HepG2 (cell line): ENCODE results near the gene LITAF. TPM values are rescaled to one million over a fixed set of nuclear protein-coding genes. Genes with fewer than 3 reads are reported as not detected.

Source experiments
- BCL6 ChIP-seq: IDR thresholded peaks from 2 replicates; pipeline ENCODE4 v1.6.1; 2016; ENCODE audit warnings: missing genetic modification reagents, missing compliant biosample characterization
- FOXM1 ChIP-seq: sonication (generic); formaldehyde crosslinking; IDR thresholded peaks from 2 replicates; pipeline ENCODE4 v1.5.0; 2020; ENCODE audit warnings: missing genetic modification reagents
- GATAD1 ChIP-seq: IDR thresholded peaks from 2 replicates; pipeline ENCODE4 v1.6.1; 2016; ENCODE audit warnings: missing genetic modification reagents, missing compliant biosample characterization
- HMGXB4 ChIP-seq, 2 experiments: sonication (generic) in 1 of 2; formaldehyde crosslinking in 1 of 2; IDR thresholded peaks; 2 replicates each; pipeline versions ENCODE4 v1.4.0 to v1.6.1; 2018 to 2020; ENCODE audit warnings: missing genetic modification reagents in 2 of 2, borderline replicate concordance in 1 of 2, low read depth in 1 of 2, mild to moderate bottlenecking in 1 of 2, missing biosample characterization in 1 of 2
- ISL2 ChIP-seq: sonication (generic); formaldehyde crosslinking; IDR thresholded peaks from 2 replicates; pipeline ENCODE4 v1.5.0; 2020; ENCODE audit warnings: missing genetic modification reagents
- MAF1 ChIP-seq: sonication (generic); formaldehyde crosslinking; IDR thresholded peaks from 2 replicates; pipeline ENCODE4 v1.5.0; 2020; ENCODE audit warnings: missing genetic modification reagents, borderline replicate concordance
- MYC ChIP-seq: sonication (generic); formaldehyde crosslinking; IDR thresholded peaks from 2 replicates; pipeline ENCODE4 v1.9.0; 2021; ENCODE audit warnings: missing genetic modification reagents, borderline replicate concordance
- NCOA2 ChIP-seq: sonication (generic); formaldehyde crosslinking; IDR thresholded peaks from 2 replicates; pipeline ENCODE4 v1.8.0; 2022; ENCODE audit warnings: inconsistent platforms
- PHF8 ChIP-seq: sonication (generic); formaldehyde crosslinking; IDR thresholded peaks from 2 replicates; pipeline ENCODE4 v1.5.0; 2020; ENCODE audit warnings: missing genetic modification reagents
- TP53 ChIP-seq: sonication (generic); formaldehyde crosslinking; conservative IDR thresholded peaks from 2 replicates; pipeline ENCODE4 v1.4.0; 2020; ENCODE audit warnings: missing genetic modification reagents
- ZBTB37 ChIP-seq: sonication (generic); formaldehyde crosslinking; IDR thresholded peaks from 2 replicates; pipeline ENCODE4 v1.4.0; 2020; ENCODE audit warnings: mild to moderate bottlenecking, missing genetic modification reagents
- ZNF121 ChIP-seq: sonication (generic); formaldehyde crosslinking; IDR thresholded peaks from 2 replicates; pipeline ENCODE4 v1.5.0; 2020; ENCODE audit warnings: mild to moderate bottlenecking, missing genetic modification reagents
- ZNF143 ChIP-seq: sonication (generic); formaldehyde crosslinking; IDR thresholded peaks from 2 replicates; pipeline ENCODE4 v1.4.0; 2020; ENCODE audit warnings: missing genetic modification reagents
- ZNF503 ChIP-seq: sonication (generic); formaldehyde crosslinking; IDR thresholded peaks from 2 replicates; pipeline ENCODE4 v1.4.0; 2020; ENCODE audit warnings: missing genetic modification reagents
- ZNF598 ChIP-seq: sonication (generic); formaldehyde crosslinking; IDR thresholded peaks from 2 replicates; pipeline ENCODE4 v1.5.1; 2020; ENCODE audit warnings: mild to moderate bottlenecking, missing genetic modification reagents, borderline replicate concordance
- ZNF609 ChIP-seq: sonication (generic); formaldehyde crosslinking; IDR thresholded peaks from 2 replicates; pipeline ENCODE4 v1.4.0; 2020; ENCODE audit warnings: mild to moderate bottlenecking, missing genetic modification reagents, borderline replicate concordance
- ZNF709 ChIP-seq: sonication (generic); formaldehyde crosslinking; IDR thresholded peaks from 2 replicates; pipeline ENCODE4 v1.5.0; 2020; ENCODE audit warnings: mild to moderate bottlenecking, missing genetic modification reagents
- ZNF816 ChIP-seq: sonication (generic); formaldehyde crosslinking; IDR thresholded peaks from 2 replicates; pipeline ENCODE4 v1.8.0; 2022; ENCODE audit warnings: missing genetic modification reagents, mild to moderate bottlenecking, borderline replicate concordance
- polyA plus RNA-seq, 8 experiments: library from polyadenylated mRNA; depleted of rRNA in 3 of 8; stranded (reverse) in 7 of 8; unstranded in 1 of 8; fragments of >200 nt; fragmentation: Illumina TruSeq in 4 of 8; extraction: Trizol in 4 of 8; gene quantifications; 2 replicates each; pipeline versions ENCODE4 v1.2.1 to v1.2.3, GENCODE V29; 2011 to 2016; ENCODE audit warnings: low read depth in 4 of 8, missing spikeins in 1 of 8, mixed read lengths in 1 of 8; ENCODE audit not compliant: insufficient read depth in 1 of 8
- total RNA-seq, 5 experiments: library from RNA; depleted of rRNA; stranded (reverse); fragments of >200 nt; fragmentation: Illumina TruSeq; extraction: Trizol; gene quantifications; 2 replicates each; pipeline ENCODE4 v1.2.3, GENCODE V29; 2016; ENCODE audit warnings: low read depth in 1 of 5

The LITAF gene
- total and polyA plus RNA-seq, 2 of the 13 experiments (the other 11 are each of a cell fraction or from before 2014, with no cell fraction given), result 80.1 to 141 TPM

GRCh38 chr16:11611871-11612664, 25.3 kb upstream of the LITAF start (continued):
- TF ChIP-seq BCL6 (CRISPR knock-in tag), result peak; percentile 91
- peak; percentile 86; the same call in 1 of the 2 replicates for TF ChIP-seq ZNF503 (CRISPR knock-in tag)
- peak; percentile 93 for TF ChIP-seq ZNF709 (CRISPR knock-in tag)
- peak; percentile 86 for TF ChIP-seq MYC
- 0 out of 2 replicates have a peak, but pooled peaks have one; percentile 33 for TF ChIP-seq ZNF143 (CRISPR knock-in tag)
- peak; percentile 88 for TF ChIP-seq ZNF121
- peak; percentile 55 to 85 for TF ChIP-seq HMGXB4 (CRISPR knock-in tag; IDR thresholded peaks at IDR 0.05; ENCODE audit: borderline replicate concordance in 1 of 2, low read depth in 1 of 2)
- peak; percentile 46 for TF ChIP-seq ZNF816 (CRISPR knock-in tag)
- TF ChIP-seq ISL2 (CRISPR knock-in tag), result peak; percentile 83
- TF ChIP-seq ZNF609, result peak; percentile 90
- 0 out of 2 replicates have a peak, but pooled peaks have one; percentile 66 for TF ChIP-seq ZNF598 (CRISPR knock-in tag)
- TF ChIP-seq FOXM1, result no peak
- no peak for TF ChIP-seq ZBTB37 (CRISPR knock-in tag)
- no peak for TF ChIP-seq MAF1 (CRISPR knock-in tag)
- TF ChIP-seq TP53, result no peak; the same call in 1 of the 2 replicates
- TF ChIP-seq GATAD1 (CRISPR knock-in tag), result peak; percentile 71
- peak; percentile 70 for TF ChIP-seq PHF8 (CRISPR knock-in tag)
- peak; percentile 93 for TF ChIP-seq NCOA2 (CRISPR knock-in tag)
